ENCODE measurements around the gene PARD3B. TPM values are rescaled to one million over a fixed set of nuclear protein-coding genes. Genes with fewer than 3 reads are reported as not detected.

PARD3B gene
- total and polyA plus RNA-seq, 2 experiments from 2014 or later: 3.5 to 4.4 TPM

DNA sequence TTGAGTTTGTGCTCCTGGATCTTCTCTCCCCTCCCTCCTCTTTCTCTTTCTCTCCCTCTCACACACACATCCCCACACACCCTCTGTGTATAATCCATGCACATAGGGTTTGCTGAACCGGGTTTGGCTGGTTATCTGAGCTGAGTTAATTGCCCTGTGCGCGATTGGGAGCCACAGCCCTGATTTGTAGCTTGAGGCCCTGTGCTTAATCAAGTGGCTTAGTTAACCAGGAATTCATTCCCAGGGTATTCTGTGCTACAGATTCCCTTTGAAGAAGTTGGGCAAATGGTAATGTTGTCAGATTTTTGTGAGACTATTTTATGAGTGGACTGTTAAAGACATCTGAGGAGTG is 6.2 kb downstream of the PARD3B start (continued):
- TF ChIP-seq CTCF (conservative IDR thresholded peaks at IDR 0.05; ENCODE audit: low read depth in 2 of 2) (no peak), NANOG (IDR thresholded peaks at IDR 0.05; ENCODE audit: borderline replicate concordance) (no peak), STAT1 (IDR thresholded peaks at IDR 0.05; ENCODE audit: unreplicated experiment) (no peak), EZH2phosphoT487 (IDR thresholded peaks at IDR 0.05; ENCODE audit: unreplicated experiment) (no peak), EZH2 (IDR thresholded peaks at IDR 0.05; ENCODE audit: low read depth, unreplicated experiment) (no peak), ZNF114 (CRISPR knock-in tag; IDR thresholded peaks at IDR 0.05) (no peak), JUNB (IDR thresholded peaks at IDR 0.05; ENCODE audit: unreplicated experiment) (no peak), POLR2AphosphoS5 (IDR thresholded peaks at IDR 0.05; ENCODE audit: low read depth) (no peak)
- TF ChIP-seq, protein P1, sequence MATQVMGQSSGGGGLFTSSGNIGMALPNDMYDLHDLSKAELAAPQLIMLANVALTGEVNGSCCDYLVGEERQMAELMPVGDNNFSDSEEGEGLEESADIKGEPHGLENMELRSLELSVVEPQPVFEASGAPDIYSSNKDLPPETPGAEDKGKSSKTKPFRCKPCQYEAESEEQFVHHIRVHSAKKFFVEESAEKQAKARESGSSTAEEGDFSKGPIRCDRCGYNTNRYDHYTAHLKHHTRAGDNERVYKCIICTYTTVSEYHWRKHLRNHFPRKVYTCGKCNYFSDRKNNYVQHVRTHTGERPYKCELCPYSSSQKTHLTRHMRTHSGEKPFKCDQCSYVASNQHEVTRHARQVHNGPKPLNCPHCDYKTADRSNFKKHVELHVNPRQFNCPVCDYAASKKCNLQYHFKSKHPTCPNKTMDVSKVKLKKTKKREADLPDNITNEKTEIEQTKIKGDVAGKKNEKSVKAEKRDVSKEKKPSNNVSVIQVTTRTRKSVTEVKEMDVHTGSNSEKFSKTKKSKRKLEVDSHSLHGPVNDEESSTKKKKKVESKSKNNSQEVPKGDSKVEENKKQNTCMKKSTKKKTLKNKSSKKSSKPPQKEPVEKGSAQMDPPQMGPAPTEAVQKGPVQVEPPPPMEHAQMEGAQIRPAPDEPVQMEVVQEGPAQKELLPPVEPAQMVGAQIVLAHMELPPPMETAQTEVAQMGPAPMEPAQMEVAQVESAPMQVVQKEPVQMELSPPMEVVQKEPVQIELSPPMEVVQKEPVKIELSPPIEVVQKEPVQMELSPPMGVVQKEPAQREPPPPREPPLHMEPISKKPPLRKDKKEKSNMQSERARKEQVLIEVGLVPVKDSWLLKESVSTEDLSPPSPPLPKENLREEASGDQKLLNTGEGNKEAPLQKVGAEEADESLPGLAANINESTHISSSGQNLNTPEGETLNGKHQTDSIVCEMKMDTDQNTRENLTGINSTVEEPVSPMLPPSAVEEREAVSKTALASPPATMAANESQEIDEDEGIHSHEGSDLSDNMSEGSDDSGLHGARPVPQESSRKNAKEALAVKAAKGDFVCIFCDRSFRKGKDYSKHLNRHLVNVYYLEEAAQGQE (IDR thresholded peaks at IDR 0.05; ENCODE audit: unreplicated experiment): no peak
- TF ChIP-seq, protein P2, sequence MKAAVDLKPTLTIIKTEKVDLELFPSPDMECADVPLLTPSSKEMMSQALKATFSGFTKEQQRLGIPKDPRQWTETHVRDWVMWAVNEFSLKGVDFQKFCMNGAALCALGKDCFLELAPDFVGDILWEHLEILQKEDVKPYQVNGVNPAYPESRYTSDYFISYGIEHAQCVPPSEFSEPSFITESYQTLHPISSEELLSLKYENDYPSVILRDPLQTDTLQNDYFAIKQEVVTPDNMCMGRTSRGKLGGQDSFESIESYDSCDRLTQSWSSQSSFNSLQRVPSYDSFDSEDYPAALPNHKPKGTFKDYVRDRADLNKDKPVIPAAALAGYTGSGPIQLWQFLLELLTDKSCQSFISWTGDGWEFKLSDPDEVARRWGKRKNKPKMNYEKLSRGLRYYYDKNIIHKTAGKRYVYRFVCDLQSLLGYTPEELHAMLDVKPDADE (IDR thresholded peaks at IDR 0.05): no peak

- Mint-ChIP-seq H3K36me3 (ENCODE audit: low read depth) (peaks cover 9% of the 10 kb centered on the region; the same call in 2 of the 3 replicates), H3K9me3 (peaks cover 10% of the 10 kb centered on the region; the same call in 2 of the 3 replicates), H3K27ac (no peak overlapping the region), H3K27me3 (ENCODE audit: insufficient read depth, low read depth, poor library complexity) (peaks cover 2% of the 10 kb centered on the region), H3K4me1 (no peaks in the 10 kb centered on the region), H3K4me3 (no peak overlapping the region)
- Histone ChIP-seq H3K27ac (ENCODE audit: low read depth) (no peak overlapping the region), H3K9me2 (ENCODE audit: insufficient read depth) (no peaks in the 10 kb centered on the region), H3K4me1 (ENCODE audit: insufficient read depth) (no peaks in the 10 kb centered on the region), H4K20me1 (replicated peaks; ENCODE audit: insufficient read depth) (no peaks in the 10 kb centered on the region), H3K27me3 (ENCODE audit: insufficient read depth) (no peaks in the 10 kb centered on the region), H3K36me3 (ENCODE audit: insufficient read depth) (no peaks in the 10 kb centered on the region), H3K4me2 (no peak overlapping the region), H3F3A (replicated peaks; ENCODE audit: low read depth) (no peaks in the 10 kb centered on the region), H3K4me3 (no peak overlapping the region), H2AFZ (no peak overlapping the region), H3K79me2 (replicated peaks; ENCODE audit: insufficient read depth) (0 out of 2 replicates have a peak, but pooled peaks cover 8% of the 10 kb centered on the region)
- no peak for ATAC-seq
- no peak for DNase-seq (ENCODE audit: low spot score)
- TF ChIP-seq, protein P2 (IDR thresholded peaks at IDR 0.05): no peak
- TF ChIP-seq EZH2 (IDR thresholded peaks at IDR 0.05; ENCODE audit: low read depth, unreplicated experiment) (no peak), CTCF (conservative IDR thresholded peaks at IDR 0.05; ENCODE audit: low read depth in 2 of 2) (no peak), JUNB (IDR thresholded peaks at IDR 0.05; ENCODE audit: unreplicated experiment) (no peak), STAT1 (IDR thresholded peaks at IDR 0.05; ENCODE audit: unreplicated experiment) (no peak), ZNF331 (CRISPR knock-in tag; IDR thresholded peaks at IDR 0.05; ENCODE audit: low read depth) (no peak), EZH2phosphoT487 (IDR thresholded peaks at IDR 0.05; ENCODE audit: unreplicated experiment) (no peak), POLR2AphosphoS5 (IDR thresholded peaks at IDR 0.05; ENCODE audit: low read depth) (no peak), NANOG (IDR thresholded peaks at IDR 0.05; ENCODE audit: borderline replicate concordance) (no peak), CREB1 (CRISPR knock-in tag; IDR thresholded peaks at IDR 0.05; ENCODE audit: low read depth) (no peak), ZNF114 (CRISPR knock-in tag; IDR thresholded peaks at IDR 0.05) (no peak)
- TF ChIP-seq, protein P1 (IDR thresholded peaks at IDR 0.05; ENCODE audit: unreplicated experiment): no peak
Measured at GRCh38 chr2:204557604-204558003, 12.3 kb downstream of the PARD3B start.
